Measurements from ENCODE around the gene SPON2.
A peak's percentile ranks its signal among the peaks of the same experiment; 100 is the strongest.

SPON2 gene

GRCh38 chr4:1170156-1170975 lies 2.0 kb downstream of the SPON2 start:
- peak overlapping the region in 1 of 7 experiments; percentile 32 for H3K4me3 ChIP-seq (ENCODE audit: control insufficient read depth in 1 of 7, extremely low read depth in 1 of 7, insufficient read depth in 4 of 7, low read depth in 2 of 7, low read length in 6 of 7)
- peaks cover 0 to 34% (median 19%) of the 10 kb centered on the region in 4 experiments for H3K4me1 ChIP-seq (ENCODE audit: control extremely low read depth in 1 of 4, control insufficient read depth in 4 of 4, insufficient read depth in 4 of 4, low read length in 3 of 4)
- ChIA-PET CTCF (interaction anchor here (1.2 to 1.7 kb wide), 3 partner anchors 26 to 40 kb away, joined by 3 to 6 read pairs (median 3); no protein-coding TSS in a partner anchor), POLR2A (no interaction called here)
- no peaks in the 10 kb centered on the region for H3K36me3 ChIP-seq (ENCODE audit: control insufficient read depth in 4 of 4, insufficient read depth in 4 of 4, low read length in 3 of 4)
- no peak overlapping the region for H3K27ac ChIP-seq (ENCODE audit: insufficient read depth in 1 of 2, low read depth in 1 of 2, low read length in 2 of 2, poor library complexity in 1 of 2, severe bottlenecking in 2 of 2)
- peak in 1 of 3 donors; percentile 20 for DNase-seq
- peaks cover 0 to 3% (median 0%) of the 10 kb centered on the region in 5 experiments for H3K9me3 ChIP-seq (ENCODE audit: control extremely low read depth in 1 of 5, control insufficient read depth in 4 of 5, insufficient read depth in 2 of 5, low read depth in 1 of 5, low read length in 4 of 5)
- H3K27me3 ChIP-seq (replicated peaks in 2 of 5; ENCODE audit: control insufficient read depth in 4 of 5, insufficient read depth in 5 of 5, low read length in 4 of 5), result peaks cover 0 to 73% (median 30%) of the 10 kb centered on the region in 5 experiments
- 65% methylated on average over 33 of the region's 37 CpGs for WGBS (ENCODE audit: insufficient coverage)

GRCh38 chr4:1169691-1170096 lies 2.7 kb downstream of the SPON2 start:
- no peak overlapping the region for H3K4me3 ChIP-seq (ENCODE audit: control insufficient read depth in 1 of 7, extremely low read depth in 1 of 7, insufficient read depth in 4 of 7, low read depth in 2 of 7, low read length in 6 of 7)
- CTCF ChIA-PET, result interaction anchor here (1.7 kb wide), 1 partner anchor 33 kb away, joined by 6 read pairs; no protein-coding TSS in a partner anchor
- POLR2A ChIA-PET, result no interaction called here

GRCh38 chr4:1169171-1169671 lies 3.2 kb downstream of the SPON2 start:
- Histone ChIP-seq H3K27ac (ENCODE audit: insufficient read depth in 1 of 2, low read depth in 1 of 2, low read length in 2 of 2, poor library complexity in 1 of 2, severe bottlenecking in 2 of 2) (no peak overlapping the region), H3K36me3 (ENCODE audit: control insufficient read depth in 4 of 4, insufficient read depth in 4 of 4, low read length in 3 of 4) (no peaks in the 10 kb centered on the region), H3K4me3 (ENCODE audit: control insufficient read depth in 1 of 7, extremely low read depth in 1 of 7, insufficient read depth in 4 of 7, low read depth in 2 of 7, low read length in 6 of 7) (no peak overlapping the region), H3K4me1 (ENCODE audit: control extremely low read depth in 1 of 4, control insufficient read depth in 4 of 4, insufficient read depth in 4 of 4, low read length in 3 of 4) (peaks cover 0 to 34% (median 19%) of the 10 kb centered on the region in 4 experiments), H3K27me3 (replicated peaks in 2 of 5; ENCODE audit: control insufficient read depth in 4 of 5, insufficient read depth in 5 of 5, low read length in 4 of 5) (peaks cover 0 to 64% (median 26%) of the 10 kb centered on the region in 5 experiments), H3K9me3 (ENCODE audit: control extremely low read depth in 1 of 5, control insufficient read depth in 4 of 5, insufficient read depth in 2 of 5, low read depth in 1 of 5, low read length in 4 of 5) (peaks cover 0 to 3% (median 0%) of the 10 kb centered on the region in 5 experiments)
- POLR2A ChIA-PET, result no interaction called here
- 93% methylated on average over 17 of the region's 17 CpGs for WGBS (ENCODE audit: insufficient coverage)
- CTCF ChIA-PET, result interaction anchor here (1.7 kb wide), 1 partner anchor 34 kb away, joined by 6 read pairs; no protein-coding TSS in a partner anchor
- DNase-seq, result no peak

More at GRCh38 chr4:1169691-1170096, 2.7 kb downstream of the SPON2 start:
- H3K27ac ChIP-seq (ENCODE audit: insufficient read depth in 1 of 2, low read depth in 1 of 2, low read length in 2 of 2, poor library complexity in 1 of 2, severe bottlenecking in 2 of 2), result no peak overlapping the region
- peaks cover 0 to 3% (median 0%) of the 10 kb centered on the region in 5 experiments for H3K9me3 ChIP-seq (ENCODE audit: control extremely low read depth in 1 of 5, control insufficient read depth in 4 of 5, insufficient read depth in 2 of 5, low read depth in 1 of 5, low read length in 4 of 5)
- no peaks in the 10 kb centered on the region for H3K36me3 ChIP-seq (ENCODE audit: control insufficient read depth in 4 of 4, insufficient read depth in 4 of 4, low read length in 3 of 4)
- WGBS (ENCODE audit: insufficient coverage), result 94% methylated on average over 12 of the region's 13 CpGs
- DNase-seq, result no peak
- H3K27me3 ChIP-seq (replicated peaks in 2 of 5; ENCODE audit: control insufficient read depth in 4 of 5, insufficient read depth in 5 of 5, low read length in 4 of 5), result peaks cover 0 to 68% (median 27%) of the 10 kb centered on the region in 5 experiments
- peaks cover 0 to 34% (median 19%) of the 10 kb centered on the region in 4 experiments for H3K4me1 ChIP-seq (ENCODE audit: control extremely low read depth in 1 of 4, control insufficient read depth in 4 of 4, insufficient read depth in 4 of 4, low read length in 3 of 4)

DNA sequence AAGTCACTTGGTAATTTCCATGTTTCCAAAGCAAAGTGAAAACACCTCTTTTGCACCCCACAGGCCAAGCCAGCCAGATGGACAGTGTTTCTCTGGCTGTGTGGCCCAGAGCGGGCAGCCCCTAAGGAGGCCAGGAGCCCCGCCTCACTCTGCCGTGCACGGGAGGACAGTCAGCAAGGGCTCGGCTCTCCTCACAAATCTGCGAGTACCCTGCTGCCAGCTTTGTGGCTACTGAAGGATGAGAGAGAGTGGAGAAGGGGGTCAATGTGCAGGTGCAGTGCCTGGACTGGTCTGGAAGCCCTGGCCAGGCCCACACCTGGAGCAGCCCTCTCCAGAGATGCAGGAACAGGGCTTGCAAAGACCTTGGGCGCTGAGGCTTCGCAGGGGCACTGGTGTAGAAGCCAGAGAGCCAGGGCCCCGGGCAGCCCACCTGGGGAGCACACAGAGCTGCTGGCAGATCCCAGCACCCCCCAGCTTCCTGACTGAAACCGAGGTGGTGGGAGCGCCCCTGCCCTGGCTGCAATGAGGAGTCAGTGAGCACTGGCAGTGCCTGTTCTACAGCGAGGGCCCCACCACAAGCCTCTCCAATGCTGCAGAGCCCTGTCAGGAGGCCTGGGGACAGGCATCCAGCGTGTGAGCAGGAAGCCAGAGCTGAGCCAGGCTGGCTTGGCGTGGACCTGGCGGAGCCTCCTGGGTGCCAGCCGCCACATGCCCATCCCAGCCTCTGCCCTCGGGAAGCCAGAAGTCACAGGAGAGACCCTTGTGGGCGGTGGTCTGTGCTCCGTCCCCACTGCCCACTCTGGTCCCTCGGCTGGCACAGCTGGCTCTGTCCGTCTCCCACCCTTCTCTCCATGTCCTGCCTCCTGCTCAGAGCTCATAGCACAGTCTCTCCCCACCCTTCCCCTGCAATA lies 3.9 kb downstream of the SPON2 start:
- Histone ChIP-seq H3K36me3 (ENCODE audit: control insufficient read depth in 4 of 4, insufficient read depth in 4 of 4, low read length in 3 of 4) (no peaks in the 10 kb centered on the region), H3K4me3 (ENCODE audit: control insufficient read depth in 1 of 7, extremely low read depth in 1 of 7, insufficient read depth in 4 of 7, low read depth in 2 of 7, low read length in 6 of 7) (peak overlapping the region in 1 of 7 experiments; percentile 81), H3K27me3 (replicated peaks in 2 of 5; ENCODE audit: control insufficient read depth in 4 of 5, insufficient read depth in 5 of 5, low read length in 4 of 5) (peaks cover 0 to 61% (median 24%) of the 10 kb centered on the region in 5 experiments), H3K9me3 (ENCODE audit: control extremely low read depth in 1 of 5, control insufficient read depth in 4 of 5, insufficient read depth in 2 of 5, low read depth in 1 of 5, low read length in 4 of 5) (peaks cover 0 to 5% (median 0%) of the 10 kb centered on the region in 5 experiments), H3K4me1 (ENCODE audit: control extremely low read depth in 1 of 4, control insufficient read depth in 4 of 4, insufficient read depth in 4 of 4, low read length in 3 of 4) (peaks cover 0 to 34% (median 19%) of the 10 kb centered on the region in 4 experiments), H3K27ac (ENCODE audit: insufficient read depth in 1 of 2, low read depth in 1 of 2, low read length in 2 of 2, poor library complexity in 1 of 2, severe bottlenecking in 2 of 2) (no peak overlapping the region)
- POLR2A ChIA-PET, result interaction anchor here (0.6 kb wide), 1 partner anchor 15 kb away, joined by 3 read pairs; no protein-coding TSS in a partner anchor
- CTCF ChIA-PET, result interaction anchor here (0.9 to 1.7 kb wide), 4 partner anchors 10 to 37 kb away, joined by 3 to 7 read pairs (median 6); no protein-coding TSS in a partner anchor
- 90% methylated on average over 21 of the region's 21 CpGs for WGBS (ENCODE audit: insufficient coverage)
- no peak for DNase-seq

- ChIA-PET POLR2A (no interaction called here), CTCF (interaction anchor here (0.9 to 2.3 kb wide), 6 partner anchors 9 to 183 kb away, joined by 3 to 9 read pairs (median 5); no protein-coding TSS in a partner anchor)
- 3% methylated on average over 41 of the region's 51 CpGs for WGBS (ENCODE audit: insufficient coverage)
- H3K4me3 ChIP-seq (ENCODE audit: control insufficient read depth in 1 of 7, extremely low read depth in 1 of 7, insufficient read depth in 4 of 7, low read depth in 2 of 7, low read length in 6 of 7), result peak overlapping the region; percentile 46 to 81 (median 66)
- DNase-seq, result peak; percentile 89 to 93 (median 93)
- H3K4me1 ChIP-seq (ENCODE audit: control extremely low read depth in 1 of 4, control insufficient read depth in 4 of 4, insufficient read depth in 4 of 4, low read length in 3 of 4), result peaks cover 0 to 30% (median 18%) of the 10 kb centered on the region in 4 experiments
- H3K9me3 ChIP-seq (ENCODE audit: control extremely low read depth in 1 of 5, control insufficient read depth in 4 of 5, insufficient read depth in 2 of 5, low read depth in 1 of 5, low read length in 4 of 5), result peaks cover 0 to 5% (median 0%) of the 10 kb centered on the region in 5 experiments
- H3K36me3 ChIP-seq (ENCODE audit: control insufficient read depth in 4 of 4, insufficient read depth in 4 of 4, low read length in 3 of 4), result no peaks in the 10 kb centered on the region
- H3K27ac ChIP-seq (ENCODE audit: insufficient read depth in 1 of 2, low read depth in 1 of 2, low read length in 2 of 2, poor library complexity in 1 of 2, severe bottlenecking in 2 of 2), result no peak overlapping the region
- H3K27me3 ChIP-seq (replicated peaks in 2 of 5; ENCODE audit: control insufficient read depth in 4 of 5, insufficient read depth in 5 of 5, low read length in 4 of 5), result peaks cover 0 to 51% (median 17%) of the 10 kb centered on the region in 5 experiments
These were observed 5.0 kb downstream of the SPON2 start for GRCh38 chr4:1167244-1167949.
